GM18861 (cell line): ENCODE results near the gene IRAK1.
A peak's percentile ranks its signal among the peaks of the same experiment; 100 is the strongest.

ENCODE experiments used
- ATAC-seq: cut with Tn5 transposase; IDR thresholded peaks from one replicate; pipeline ENCODE4 v1.9.1; 2021; ENCODE audit not compliant: unreplicated experiment

IRAK1 gene

GRCh38 chrX:154019633-154020528 is at the start of gene IRAK1:
Gene IRAK1, minus strand, starts transcription at chrX:154019902. Its CDS starts 90 bp downstream, at chrX:154019812.
- ATAC-seq: peak; percentile 40

- ATAC-seq: no peak
Observed at GRCh38 chrX:154068560-154068959, 48.9 kb upstream of the IRAK1 start.

- no peak for ATAC-seq
Observed at GRCh38 chrX:154064637-154065435, 45.1 kb upstream of the IRAK1 start.

GRCh38 chrX:154063234-154063633 is 43.5 kb upstream of the IRAK1 start:
- no peak for ATAC-seq

- ATAC-seq: no peak
Observed at GRCh38 chrX:154061801-154062200, 42.1 kb upstream of the IRAK1 start.

- no peak for ATAC-seq
Observed at GRCh38 chrX:154059729-154060245, 40.1 kb upstream of the IRAK1 start.

- no peak for ATAC-seq
Observed at GRCh38 chrX:154059231-154059630, 39.5 kb upstream of the IRAK1 start.

- ATAC-seq: no peak
Observed at GRCh38 chrX:154058214-154058997, 38.7 kb upstream of the IRAK1 start.

- no peak for ATAC-seq
Observed at GRCh38 chrX:154057791-154058190, 38.1 kb upstream of the IRAK1 start.

- ATAC-seq: no peak
Observed at GRCh38 chrX:154056770-154057241, 37.1 kb upstream of the IRAK1 start.

GRCh38 chrX:154051201-154051810 is 31.6 kb upstream of the IRAK1 start:
- no peak for ATAC-seq

GRCh38 chrX:154050113-154050495 is 30.4 kb upstream of the IRAK1 start:
- no peak for ATAC-seq

- ATAC-seq: no peak
Observed at GRCh38 chrX:154049209-154050112, 29.8 kb upstream of the IRAK1 start.

- no peak for ATAC-seq
Observed at GRCh38 chrX:154048398-154048797, 28.7 kb upstream of the IRAK1 start.

- ATAC-seq: no peak
Observed at GRCh38 chrX:154046940-154047610, 27.4 kb upstream of the IRAK1 start.

- no peak for ATAC-seq
Observed at GRCh38 chrX:154046031-154046781, 26.5 kb upstream of the IRAK1 start.

- no peak for ATAC-seq
Observed at GRCh38 chrX:154044091-154044490, 24.4 kb upstream of the IRAK1 start.
